ENCODE data around the gene ICAM4. TPM values are rescaled to one million over a fixed set of nuclear protein-coding genes. Genes with fewer than 3 reads are reported as not detected.

The ICAM4 gene
- total and polyA plus RNA-seq, 2 of the 13 experiments (the other 11 are each of a cell fraction or from before 2014, with no cell fraction given), result 2.9 to 4.0 TPM

DNA sequence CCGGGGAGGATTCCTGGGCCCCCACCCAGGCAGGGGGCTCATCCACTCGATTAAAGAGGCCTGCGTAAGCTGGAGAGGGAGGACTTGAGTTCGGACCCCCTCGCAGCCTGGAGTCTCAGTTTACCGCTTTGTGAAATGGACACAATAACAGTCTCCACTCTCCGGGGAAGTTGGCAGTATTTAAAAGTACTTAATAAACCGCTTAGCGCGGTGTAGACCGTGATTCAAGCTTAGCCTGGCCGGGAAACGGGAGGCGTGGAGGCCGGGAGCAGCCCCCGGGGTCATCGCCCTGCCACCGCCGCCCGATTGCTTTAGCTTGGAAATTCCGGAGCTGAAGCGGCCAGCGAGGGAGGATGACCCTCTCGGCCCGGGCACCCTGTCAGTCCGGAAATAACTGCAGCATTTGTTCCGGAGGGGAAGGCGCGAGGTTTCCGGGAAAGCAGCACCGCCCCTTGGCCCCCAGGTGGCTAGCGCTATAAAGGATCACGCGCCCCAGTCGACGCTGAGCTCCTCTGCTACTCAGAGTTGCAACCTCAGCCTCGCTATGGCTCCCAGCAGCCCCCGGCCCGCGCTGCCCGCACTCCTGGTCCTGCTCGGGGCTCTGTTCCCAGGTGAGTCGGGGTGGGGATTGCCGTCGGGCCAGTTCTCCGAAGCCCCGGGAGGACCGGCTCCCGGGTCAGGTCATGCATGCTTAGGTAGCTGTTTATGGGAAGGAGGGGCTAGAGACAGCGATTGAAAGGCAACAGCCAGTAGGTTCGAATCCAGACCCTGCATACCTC is 15.9 kb upstream of the ICAM4 start, which contains the start of gene ICAM1 (continued):
- TF ChIP-seq ZNF776 (CRISPR knock-in tag; IDR thresholded peaks at IDR 0.05) (peak; percentile 57; the same call in 1 of the 2 replicates), SMARCC2 (IDR thresholded peaks at IDR 0.05) (no peak), GTF3A (CRISPR knock-in tag; conservative IDR thresholded peaks at IDR 0.05) (no peak), ZSCAN12 (CRISPR knock-in tag; IDR thresholded peaks at IDR 0.05) (peak; percentile 77; the same call in 1 of the 2 replicates), ZNF430 (CRISPR knock-in tag; IDR thresholded peaks at IDR 0.05) (peak; percentile 92), TEAD2 (CRISPR knock-in tag; IDR thresholded peaks at IDR 0.05) (no peak), SAP130 (CRISPR knock-in tag; IDR thresholded peaks at IDR 0.05; ENCODE audit: low read depth) (peak; percentile 98), FLYWCH1 (CRISPR knock-in tag; IDR thresholded peaks at IDR 0.05) (peak; percentile 84; the same call in 1 of the 2 replicates), ZNF850 (CRISPR knock-in tag; conservative IDR thresholded peaks at IDR 0.05) (0 out of 2 replicates have a peak, but pooled peaks have one; percentile 28), CENPT (CRISPR knock-in tag; IDR thresholded peaks at IDR 0.05; ENCODE audit: low read depth) (peak; percentile 66; the same call in 1 of the 2 replicates), ZNF367 (CRISPR knock-in tag; IDR thresholded peaks at IDR 0.05; ENCODE audit: borderline replicate concordance) (0 out of 2 replicates have a peak, but pooled peaks have one; percentile 18), HMG20A (CRISPR knock-in tag; IDR thresholded peaks at IDR 0.05; ENCODE audit: borderline replicate concordance) (peak; percentile 69; the same call in 1 of the 2 replicates), TMF1 (CRISPR knock-in tag; IDR thresholded peaks at IDR 0.05; ENCODE audit: low read depth) (peak; percentile 66; the same call in 1 of the 2 replicates), TOPORS (CRISPR knock-in tag; IDR thresholded peaks at IDR 0.05) (no peak), MEIS1 (CRISPR knock-in tag; IDR thresholded peaks at IDR 0.05; ENCODE audit: borderline replicate concordance) (0 out of 2 replicates have a peak, but pooled peaks have one; percentile 10), ZNF251 (CRISPR knock-in tag; IDR thresholded peaks at IDR 0.05) (no peak)
- TF ChIP-seq, protein P1, sequence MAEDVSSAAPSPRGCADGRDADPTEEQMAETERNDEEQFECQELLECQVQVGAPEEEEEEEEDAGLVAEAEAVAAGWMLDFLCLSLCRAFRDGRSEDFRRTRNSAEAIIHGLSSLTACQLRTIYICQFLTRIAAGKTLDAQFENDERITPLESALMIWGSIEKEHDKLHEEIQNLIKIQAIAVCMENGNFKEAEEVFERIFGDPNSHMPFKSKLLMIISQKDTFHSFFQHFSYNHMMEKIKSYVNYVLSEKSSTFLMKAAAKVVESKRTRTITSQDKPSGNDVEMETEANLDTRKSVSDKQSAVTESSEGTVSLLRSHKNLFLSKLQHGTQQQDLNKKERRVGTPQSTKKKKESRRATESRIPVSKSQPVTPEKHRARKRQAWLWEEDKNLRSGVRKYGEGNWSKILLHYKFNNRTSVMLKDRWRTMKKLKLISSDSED (CRISPR knock-in tag; IDR thresholded peaks at IDR 0.05), result no peak
- TF ChIP-seq, protein P2, sequence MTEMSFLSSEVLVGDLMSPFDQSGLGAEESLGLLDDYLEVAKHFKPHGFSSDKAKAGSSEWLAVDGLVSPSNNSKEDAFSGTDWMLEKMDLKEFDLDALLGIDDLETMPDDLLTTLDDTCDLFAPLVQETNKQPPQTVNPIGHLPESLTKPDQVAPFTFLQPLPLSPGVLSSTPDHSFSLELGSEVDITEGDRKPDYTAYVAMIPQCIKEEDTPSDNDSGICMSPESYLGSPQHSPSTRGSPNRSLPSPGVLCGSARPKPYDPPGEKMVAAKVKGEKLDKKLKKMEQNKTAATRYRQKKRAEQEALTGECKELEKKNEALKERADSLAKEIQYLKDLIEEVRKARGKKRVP (CRISPR knock-in tag; IDR thresholded peaks at IDR 0.05), result peak in 1 of 2 experiments; percentile 62; a peak in 2 of 4 replicates
- TF ChIP-seq, protein P3, sequence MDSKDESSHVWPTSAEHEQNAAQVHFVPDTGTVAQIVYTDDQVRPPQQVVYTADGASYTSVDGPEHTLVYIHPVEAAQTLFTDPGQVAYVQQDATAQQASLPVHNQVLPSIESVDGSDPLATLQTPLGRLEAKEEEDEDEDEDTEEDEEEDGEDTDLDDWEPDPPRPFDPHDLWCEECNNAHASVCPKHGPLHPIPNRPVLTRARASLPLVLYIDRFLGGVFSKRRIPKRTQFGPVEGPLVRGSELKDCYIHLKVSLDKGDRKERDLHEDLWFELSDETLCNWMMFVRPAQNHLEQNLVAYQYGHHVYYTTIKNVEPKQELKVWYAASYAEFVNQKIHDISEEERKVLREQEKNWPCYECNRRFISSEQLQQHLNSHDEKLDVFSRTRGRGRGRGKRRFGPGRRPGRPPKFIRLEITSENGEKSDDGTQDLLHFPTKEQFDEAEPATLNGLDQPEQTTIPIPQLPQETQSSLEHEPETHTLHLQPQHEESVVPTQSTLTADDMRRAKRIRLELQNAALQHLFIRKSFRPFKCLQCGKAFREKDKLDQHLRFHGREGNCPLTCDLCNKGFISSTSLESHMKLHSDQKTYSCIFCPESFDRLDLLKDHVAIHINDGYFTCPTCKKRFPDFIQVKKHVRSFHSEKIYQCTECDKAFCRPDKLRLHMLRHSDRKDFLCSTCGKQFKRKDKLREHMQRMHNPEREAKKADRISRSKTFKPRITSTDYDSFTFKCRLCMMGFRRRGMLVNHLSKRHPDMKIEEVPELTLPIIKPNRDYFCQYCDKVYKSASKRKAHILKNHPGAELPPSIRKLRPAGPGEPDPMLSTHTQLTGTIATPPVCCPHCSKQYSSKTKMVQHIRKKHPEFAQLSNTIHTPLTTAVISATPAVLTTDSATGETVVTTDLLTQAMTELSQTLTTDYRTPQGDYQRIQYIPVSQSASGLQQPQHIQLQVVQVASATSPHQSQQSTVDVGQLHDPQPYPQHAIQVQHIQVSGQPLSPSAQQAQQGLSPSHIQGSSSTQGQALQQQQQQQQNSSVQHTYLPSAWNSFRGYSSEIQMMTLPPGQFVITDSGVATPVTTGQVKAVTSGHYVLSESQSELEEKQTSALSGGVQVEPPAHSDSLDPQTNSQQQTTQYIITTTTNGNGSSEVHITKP (CRISPR knock-in tag; IDR thresholded peaks at IDR 0.05; ENCODE audit: low read depth), result peak; percentile 74; the same call in 1 of the 2 replicates
- TF ChIP-seq, protein P4, sequence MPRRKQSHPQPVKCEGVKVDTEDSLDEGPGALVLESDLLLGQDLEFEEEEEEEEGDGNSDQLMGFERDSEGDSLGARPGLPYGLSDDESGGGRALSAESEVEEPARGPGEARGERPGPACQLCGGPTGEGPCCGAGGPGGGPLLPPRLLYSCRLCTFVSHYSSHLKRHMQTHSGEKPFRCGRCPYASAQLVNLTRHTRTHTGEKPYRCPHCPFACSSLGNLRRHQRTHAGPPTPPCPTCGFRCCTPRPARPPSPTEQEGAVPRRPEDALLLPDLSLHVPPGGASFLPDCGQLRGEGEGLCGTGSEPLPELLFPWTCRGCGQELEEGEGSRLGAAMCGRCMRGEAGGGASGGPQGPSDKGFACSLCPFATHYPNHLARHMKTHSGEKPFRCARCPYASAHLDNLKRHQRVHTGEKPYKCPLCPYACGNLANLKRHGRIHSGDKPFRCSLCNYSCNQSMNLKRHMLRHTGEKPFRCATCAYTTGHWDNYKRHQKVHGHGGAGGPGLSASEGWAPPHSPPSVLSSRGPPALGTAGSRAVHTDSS (CRISPR knock-in tag; conservative IDR thresholded peaks at IDR 0.05), result no peak
